Activated T-helper 9 cell treated with anti-CD3 and anti-CD28 coated beads, Interleukin-2, amount 50 U/mL, for 16 hours (primary cell): ENCODE data around the gene PEAK3.

Experiments
- DNase-seq: peaks from one replicate; pipeline ENCODE4 v3.0.0-alpha.2; 2020; ENCODE audit warnings: low read depth

Gene PEAK3, protein sequence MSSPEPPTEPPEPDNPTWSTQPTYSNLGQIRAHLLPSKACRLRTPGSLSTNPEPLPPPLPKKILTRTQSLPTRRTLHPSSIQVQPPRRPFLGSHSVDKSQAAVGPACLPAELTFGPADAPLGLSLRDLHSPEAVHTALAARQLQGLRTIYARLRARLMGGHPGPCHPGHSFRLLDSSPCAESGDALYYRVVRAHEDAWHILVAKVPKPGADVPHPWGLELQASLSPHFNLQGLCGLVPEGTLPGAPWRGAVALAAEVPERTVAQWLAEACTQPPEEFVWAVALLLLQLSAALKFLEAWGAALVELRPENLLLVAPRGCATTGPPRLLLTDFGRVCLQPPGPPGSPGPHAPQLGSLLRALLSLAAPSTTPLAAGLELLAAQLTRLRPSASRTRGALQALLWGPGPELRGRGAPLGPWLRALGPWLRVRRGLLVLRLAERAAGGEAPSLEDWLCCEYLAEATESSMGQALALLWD

DNA sequence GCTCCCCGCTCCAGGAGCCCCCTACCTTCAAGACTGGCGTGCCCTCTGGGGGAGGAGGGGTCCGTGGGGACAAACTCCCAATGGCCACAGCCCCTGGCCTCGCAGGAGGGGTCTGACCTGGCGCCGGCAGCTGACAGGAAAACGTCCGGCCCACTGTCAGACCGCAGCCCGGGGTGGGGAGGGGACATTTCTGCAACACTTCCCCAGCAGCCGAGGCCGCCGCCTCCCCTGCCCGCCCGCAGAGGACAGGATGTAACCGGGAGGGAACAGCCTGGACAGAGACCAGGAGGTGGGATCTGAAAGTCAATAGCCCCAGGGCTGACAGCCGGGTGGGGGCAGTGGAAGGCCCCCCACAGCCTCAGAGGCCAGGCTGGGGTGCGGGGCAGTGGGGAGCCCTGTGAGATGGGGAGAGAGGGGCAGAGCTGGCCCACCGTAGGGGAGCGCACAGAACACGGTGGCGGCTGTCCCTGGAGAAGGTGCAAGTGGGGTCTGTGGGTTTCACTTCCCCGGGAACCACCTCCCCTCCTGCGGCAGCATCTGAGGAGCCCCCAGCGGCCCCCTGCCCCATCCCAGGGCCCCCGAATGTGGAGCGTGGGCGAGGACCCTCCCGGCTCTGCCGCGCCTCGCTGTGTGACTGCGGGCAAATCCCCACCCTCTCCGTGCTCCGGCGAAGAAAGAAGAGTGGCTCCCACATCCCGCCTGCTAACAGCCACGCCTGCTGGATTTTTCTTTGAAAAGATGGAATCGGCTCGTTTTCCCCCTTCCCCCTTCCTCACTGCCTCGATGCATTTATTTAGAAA is at the start of gene PEAK3:
Gene PEAK3 (minus strand): TSS at position 114 of the 800 bp plus-strand sequence. CDS start 1,244 bp downstream, outside the sequence.
- DNase-seq = no peak

DNA sequence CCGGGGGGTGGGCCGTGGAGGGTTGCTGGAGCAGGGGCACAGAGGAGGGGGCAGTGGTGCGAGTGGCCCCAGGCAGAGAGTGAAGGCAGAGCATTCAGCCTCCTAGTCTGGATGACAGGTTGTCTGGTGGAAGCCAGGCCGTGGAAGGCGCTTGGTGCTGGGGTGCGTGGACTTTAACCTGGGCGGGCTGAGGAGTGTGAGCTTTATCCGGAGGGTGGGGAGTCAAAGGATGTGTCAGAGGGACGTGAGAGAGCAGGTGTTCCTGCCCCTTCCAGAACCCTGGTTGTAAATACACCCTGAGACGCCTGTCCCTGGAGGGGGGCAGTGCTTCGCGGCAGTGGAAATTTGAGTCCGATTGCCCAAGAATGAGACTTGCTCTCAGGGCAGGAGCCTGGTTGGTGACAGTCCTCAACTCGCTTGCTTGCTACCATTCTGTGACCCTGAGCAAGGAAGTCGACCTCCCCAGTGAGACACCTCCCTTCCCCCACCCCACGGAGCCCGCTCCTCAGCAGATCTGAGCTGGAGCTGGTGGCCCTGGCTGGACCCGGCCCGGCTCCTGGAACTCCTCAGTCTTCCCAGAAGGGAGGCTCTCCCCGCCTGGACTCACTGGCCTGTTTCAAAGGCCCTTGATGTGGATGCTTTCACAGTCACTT is 48.8 kb upstream of the PEAK3 start:
- no peak for DNase-seq

DNA sequence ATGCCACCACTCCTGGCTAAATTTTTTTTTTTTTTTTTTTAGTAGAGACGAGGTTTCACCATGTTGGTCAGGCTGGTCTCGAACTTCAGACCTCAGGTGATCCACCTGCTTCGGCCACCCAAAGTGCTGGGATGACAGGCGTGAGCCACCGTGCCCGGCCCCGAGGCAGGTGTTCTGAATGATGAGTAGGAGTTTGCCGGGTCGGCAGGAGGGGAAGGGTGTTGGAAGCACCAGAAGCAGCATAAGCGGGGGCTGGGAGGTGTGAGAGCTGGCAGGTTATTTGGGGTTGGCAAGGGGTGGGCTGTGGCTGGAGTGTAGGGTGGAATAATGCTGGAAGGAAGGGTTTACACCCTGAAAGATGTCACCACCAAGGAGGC is 48.3 kb upstream of the PEAK3 start:
- DNase-seq = no peak

DNA sequence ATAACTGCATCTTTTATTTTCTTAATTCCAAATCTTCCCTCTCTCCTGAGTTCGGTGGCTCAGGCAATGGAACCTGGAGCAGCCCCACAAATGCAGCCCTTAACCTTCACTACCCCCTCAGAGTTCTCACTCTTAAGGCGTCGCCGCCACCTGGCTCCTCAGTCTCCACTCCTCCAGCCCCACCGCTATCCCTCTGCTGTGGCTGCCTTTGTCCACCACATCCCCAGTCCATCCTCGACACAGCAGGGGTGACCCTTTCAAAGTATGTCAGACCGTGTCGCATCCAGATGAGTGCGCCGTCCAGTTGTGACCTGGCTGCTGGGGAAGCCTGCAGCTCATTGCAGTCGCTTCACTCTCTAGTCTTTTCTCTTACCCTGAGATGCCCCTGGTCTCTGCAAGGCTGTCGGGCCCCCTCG is 47.5 kb upstream of the PEAK3 start:
- no peak for DNase-seq

DNA sequence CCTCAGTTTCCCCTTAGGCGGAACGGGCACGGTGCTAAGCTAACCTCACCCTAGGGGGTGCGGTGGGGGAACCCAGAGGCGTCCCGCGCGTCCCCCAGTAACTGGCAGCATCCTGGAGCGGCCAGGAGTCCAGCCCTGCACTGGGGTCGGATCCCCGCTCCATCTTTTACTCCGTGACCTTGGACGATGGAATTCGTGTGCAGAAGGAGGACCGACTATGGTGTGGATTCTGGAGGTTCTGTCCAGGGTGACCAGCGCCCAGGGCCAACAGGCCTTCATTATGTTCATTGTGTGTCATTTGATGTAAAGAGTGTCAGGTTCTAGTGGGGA is 47.1 kb upstream of the PEAK3 start:
- DNase-seq = no peak

DNA sequence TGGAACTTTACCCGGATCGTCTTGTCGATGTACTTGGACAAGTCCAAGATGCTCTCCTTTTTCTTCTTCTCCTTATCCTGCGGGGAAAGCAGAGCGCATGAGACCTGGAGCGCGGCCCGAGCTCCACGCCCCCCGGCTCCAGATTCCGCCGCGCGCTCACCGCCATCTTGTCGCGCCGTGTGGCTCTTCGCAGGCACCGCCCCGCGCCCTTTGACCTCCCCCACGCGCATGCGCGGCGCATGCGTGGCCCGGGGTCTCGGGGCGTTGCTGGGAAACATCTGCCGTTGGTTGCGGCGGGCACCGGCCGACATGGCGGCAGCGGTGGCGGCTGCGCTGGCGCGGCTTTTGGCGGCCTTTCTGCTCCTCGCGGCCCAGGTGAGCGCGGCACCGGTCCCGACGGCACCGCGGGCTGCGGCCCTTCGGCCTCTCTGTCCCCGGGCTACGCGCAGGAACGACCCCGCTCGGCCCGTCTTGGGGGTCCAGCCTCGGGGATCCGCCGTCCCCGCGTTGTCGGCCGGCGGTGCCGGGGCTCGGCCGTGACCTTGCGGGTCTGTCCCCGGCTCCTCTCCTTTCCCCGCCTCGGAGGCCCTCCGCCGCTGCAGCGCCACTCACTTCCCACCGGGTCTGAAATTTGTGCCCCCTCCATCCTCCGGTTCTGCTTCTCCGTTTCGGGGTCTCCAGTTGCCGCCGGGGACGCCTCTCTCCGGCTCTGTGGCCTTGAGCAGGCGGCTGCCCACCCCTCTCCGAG is 46.6 kb upstream of the PEAK3 start, which contains the start of the genes LSM7 and SPPL2B:
Gene LSM7 (minus strand): TSS at position 186 of the 748 bp plus-strand sequence. CDS start 20 bp downstream, at position 166.
Gene SPPL2B (plus strand): TSS at position 284 of the 748 bp plus-strand sequence. CDS start 26 bp downstream, at position 310.
- DNase-seq = peak; percentile 91

DNA sequence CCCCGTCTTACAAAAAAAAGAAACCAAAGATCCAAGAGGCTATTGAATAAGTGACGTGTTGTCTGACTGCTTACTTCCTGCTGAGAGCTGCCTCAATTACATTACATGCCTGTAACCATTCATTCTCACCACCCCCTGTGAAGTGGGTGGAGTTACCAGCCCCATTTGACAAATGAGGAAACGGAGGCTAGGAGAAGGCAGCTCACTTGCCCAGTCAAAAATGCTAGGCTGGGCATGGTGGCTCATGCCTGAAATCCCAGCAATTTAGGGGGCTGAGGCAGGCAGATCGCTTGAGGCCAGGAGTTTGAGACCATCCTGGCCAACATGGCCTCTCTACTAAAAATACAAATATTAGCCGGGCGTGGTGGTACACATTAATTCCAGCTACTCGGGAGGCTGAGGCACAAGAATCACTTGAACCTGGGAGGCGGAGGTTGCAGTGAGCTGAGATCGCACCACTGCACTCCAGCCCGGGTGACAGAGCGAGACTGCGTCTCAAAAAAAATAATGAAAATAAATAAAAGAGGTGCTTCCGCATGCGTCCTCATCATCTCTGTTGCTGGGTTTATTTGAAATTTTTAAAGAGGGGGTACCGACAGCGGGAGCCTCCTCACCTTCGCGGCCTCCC is 45.9 kb upstream of the PEAK3 start:
- peak; percentile 33 for DNase-seq

DNA sequence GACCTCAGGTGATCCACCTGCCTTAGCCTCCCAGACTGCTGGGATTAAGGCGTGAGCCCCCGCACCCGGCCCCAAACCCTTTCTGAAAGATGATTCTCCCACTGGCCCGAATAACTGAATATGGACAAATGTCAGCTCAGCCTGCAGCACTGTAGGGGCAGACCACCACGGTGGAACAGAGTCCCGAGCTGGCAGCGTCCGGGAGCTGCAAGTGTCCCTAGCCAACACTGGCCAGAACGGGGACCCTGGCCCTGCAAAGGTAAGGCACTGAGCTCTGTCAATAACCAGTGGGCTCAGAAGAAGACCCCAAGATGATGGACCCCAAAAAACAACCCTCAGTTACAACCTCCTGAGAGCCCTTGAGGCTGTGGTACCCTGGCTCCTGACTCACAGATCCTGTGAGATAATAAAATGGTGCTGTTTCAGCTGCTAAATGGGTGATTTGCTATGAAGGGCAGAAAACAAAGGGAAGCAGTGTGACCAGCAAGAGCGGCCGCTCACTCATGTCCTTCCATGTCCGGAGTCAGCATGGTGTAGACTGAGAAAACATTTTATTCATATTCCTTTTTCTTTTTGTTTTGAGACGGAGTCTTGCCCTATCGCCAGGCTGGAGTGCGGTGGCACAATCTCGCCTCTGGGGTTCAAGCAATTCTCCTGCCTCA is 44.9 kb upstream of the PEAK3 start:
- no peak for DNase-seq

DNA sequence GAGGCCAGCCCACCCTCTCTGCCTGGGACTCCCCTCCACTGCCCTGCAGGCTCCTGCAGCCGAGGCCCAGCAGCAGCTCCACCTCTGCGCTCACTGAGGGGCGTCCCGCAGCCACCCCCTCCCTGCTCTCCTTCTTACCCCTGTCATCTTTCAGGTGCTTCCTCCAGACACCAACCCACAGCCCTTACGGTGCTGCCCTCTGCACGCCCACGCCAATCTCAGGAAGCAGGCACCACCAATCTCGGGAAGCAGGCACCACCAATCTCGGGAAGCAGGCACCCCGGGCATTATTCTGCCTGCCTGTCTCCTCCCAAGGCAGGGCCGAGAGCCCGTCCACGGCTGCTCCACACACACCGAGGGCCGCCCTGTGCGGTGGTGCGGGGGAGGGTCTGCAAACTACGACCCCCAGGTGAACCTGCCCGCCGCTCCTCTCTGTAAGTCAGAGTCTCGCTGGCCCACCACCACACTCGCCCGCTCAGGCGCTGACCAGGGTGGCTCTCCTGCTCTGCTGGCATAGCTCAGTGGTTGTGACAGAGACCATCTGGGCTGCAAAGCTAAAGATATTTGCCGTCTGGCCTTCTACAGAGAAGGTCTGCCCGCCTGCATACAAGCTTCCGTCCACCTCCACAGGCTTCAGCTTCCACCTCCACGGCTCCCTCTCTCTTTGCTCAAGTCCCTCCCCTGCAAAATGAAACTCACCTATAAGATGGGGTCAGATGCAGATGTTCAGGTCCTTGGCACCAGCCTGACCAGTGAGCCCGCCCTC is 43.5 kb upstream of the PEAK3 start:
- DNase-seq = no peak

DNA sequence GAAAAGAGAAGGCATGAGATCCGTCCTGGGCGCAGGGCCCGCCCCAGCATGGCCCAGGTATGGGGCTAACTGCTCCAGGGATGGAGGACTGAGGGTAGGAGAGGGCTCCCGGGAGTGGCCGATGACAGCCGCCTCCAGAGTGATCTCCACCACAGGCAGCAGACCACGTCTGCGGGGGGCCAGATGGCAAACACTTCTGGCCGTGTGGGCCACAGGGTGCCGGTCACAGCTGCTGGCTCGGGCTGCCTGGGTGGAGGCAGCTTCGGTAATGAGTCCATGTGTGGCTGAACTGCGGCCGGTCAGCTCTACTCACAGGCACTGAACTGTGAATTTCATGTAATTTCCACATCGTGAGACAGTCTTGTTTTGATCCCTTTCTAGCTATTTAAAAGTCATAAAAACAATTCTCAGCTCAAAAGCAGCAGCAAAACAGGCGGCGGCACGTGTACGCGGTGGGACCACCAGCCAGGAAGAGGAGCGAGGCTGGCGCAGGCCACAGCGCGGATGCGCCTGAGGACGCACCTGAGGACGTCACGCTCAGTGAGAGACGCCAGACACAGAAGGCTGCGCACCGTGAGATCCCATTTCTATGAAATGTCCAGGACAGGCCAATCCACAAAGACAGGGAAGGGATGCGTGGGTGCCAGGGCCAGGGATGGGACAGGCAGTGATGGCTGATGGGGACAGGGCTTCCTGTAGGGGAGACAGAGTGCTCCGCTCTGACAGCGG is 42.4 kb upstream of the PEAK3 start:
- no peak for DNase-seq

DNA sequence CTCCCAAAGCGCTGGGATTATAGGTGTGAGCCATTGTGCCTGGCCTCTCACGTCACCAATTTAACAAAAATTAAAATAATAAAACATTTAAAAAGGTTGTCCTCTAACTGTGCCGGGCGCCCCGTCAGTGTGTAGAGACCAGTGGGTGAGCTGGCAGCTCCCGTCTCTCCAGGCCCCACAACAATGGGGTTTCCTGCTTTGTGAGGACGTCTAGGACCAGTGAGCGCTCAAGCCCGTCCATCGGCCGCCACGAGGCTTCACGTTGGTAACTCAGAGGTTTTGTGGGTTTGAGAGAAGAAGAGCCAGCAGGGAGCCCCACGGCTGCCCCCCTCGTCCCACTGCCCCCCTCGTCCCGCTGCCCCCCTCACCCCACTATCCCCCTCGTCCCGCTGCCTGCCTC is 41.7 kb upstream of the PEAK3 start:
- DNase-seq = no peak

DNA sequence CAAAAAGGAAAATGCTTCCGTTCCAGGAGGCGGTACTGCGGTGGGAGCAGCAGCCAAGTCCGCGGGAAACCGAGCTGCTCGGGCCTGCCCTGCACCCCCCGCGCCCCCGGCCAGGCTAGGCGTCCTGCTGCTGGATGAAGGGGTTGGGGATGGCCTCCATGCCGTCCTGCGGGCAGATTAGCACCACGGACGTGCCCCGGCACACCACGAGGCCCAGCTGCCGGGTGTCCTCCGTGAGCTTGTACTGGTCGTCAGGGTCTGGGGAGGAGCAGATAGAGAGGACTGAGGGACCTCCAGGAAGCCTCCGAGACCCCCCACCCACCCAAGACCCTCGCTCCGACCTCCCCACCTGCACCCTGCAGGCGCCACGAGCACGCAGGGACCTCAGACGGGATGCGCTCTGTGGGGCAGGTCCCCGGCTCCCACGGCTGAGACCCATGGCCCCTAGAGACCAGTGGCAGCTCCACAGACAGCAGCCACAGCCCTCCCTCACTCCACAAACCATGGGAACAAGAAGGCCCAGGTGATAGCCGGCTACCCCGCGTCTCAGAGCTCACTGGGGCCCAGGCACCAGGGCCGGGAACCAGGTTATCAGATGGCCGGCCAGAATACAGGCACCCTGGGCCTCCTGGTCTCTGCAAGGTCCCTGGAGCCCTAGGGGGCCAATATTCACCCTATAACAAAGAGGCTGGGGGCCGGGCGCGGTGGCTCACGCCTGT is 39.7 kb upstream of the PEAK3 start:
- DNase-seq = no peak

DNA sequence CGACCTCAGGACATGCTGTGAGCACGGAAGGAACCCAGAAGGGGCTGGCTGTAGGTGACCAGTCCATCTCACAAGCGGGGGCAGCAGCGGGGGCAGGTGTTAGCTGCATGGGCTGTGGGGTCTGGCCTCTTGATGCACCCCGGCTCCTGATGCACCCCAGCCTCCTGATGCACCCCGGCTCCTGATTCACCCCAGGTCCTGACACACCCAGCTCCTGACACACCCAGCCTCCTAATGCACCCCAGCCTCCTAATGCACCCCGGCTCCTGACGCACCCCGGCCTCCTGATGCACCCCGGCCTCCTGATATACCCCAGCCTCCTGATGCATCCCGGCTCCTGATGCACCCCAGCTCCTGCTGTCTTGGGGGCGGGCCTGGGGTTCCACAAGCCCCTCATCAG is 39.0 kb upstream of the PEAK3 start:
- DNase-seq = no peak

DNA sequence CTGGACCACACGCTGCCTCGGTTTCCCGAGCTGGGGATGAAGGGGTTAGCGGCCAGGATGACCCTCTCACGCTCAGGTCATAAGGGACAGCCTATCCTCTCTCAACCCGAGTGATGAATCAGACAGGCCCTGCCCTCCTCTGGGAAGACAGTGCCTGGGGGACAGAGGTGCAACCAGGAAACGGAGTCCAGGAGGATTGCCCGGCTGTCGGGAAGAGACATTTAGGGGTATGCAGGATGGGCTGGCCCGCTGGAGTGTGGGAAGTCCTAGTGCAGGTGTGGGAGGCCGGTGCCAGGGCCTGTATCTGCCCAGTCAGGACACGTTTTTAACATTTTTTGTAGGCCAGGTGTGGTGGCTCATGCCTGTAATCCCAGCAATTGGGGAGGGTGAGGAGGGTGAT is 38.1 kb upstream of the PEAK3 start:
- DNase-seq = no peak

DNA sequence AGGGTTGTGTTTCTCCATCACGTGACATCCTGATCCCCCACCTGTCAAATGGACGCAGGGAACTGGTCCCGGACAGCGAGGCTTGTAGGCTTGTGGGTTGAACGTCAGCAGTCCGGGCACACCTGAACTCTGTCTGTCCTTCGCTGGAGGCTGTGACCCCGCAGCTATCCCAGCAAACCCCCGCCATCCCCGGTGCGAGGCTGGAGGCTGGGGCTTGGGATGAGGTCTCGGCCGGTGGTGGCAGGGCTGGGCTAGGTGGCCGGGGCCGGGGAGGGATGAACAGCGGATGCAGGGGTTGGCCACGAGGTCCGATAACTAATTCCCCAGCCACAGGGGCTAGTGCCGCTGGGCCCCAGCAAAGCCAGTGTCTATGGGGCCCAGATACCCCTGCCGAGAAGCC is 37.6 kb upstream of the PEAK3 start:
- no peak for DNase-seq

DNA sequence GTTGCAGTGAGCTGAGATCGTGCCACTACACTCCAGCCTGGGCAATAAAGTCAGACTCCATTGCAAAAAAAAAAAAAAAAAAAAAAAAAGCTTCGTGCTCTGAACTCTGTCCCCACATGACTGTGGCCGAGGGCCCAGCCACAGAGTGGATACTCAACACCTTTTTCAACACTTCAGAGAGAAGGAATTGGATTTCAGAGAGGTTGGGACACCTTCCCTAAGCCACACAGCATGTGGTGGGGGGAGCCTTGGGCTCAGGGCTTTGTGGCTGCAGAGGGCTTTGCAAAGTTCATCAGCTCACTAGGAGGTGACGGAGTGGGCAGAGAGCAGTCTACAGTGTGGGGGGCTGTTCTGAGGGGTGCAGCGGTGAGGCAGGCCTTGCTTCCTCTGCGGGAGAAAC is 36.9 kb upstream of the PEAK3 start:
- no peak for DNase-seq

DNA sequence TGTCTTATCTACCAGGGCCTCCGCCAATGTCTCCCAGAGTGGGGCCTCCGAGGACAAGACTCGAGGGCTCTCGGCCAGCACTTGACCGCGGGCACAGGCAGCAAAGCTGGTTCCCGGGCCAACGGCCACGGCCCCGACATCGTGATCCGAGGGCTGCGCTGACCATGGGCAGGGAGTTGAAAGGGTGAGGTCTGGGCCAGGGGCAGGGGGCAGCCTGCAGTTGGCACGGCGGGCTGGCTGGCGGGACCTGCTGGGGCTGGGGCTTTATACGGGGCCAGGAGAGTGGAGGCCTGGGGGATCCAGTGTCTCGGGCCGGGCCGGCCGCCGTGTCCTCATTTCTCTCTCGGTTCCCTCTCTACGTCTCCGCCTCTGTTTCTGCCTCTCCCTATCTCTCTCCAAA is 35.8 kb upstream of the PEAK3 start:
- no peak for DNase-seq

DNA sequence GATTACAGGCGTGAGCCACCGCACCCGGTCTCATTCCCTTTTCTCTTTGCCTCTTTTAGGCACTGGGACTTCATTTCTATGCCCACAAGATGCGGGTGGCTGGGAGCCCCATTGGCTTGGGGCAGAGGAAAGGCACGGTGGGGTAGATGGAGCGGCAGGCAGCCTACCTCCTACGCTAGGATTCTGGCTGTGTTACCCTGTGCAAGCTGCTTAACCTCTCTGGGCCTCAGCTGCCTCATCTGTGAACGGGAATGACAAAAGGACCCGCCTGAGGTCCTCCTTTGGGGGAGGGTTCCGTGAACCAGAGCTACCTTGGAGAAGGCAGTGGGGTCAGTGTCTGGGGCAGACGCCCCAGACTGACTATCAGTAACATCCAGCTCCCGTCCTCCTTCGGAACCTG is 35.3 kb upstream of the PEAK3 start:
- no peak for DNase-seq
